ENCODE results near the gene FADD.

The FADD gene

GRCh38 chr11:70206226-70206981 lies 3.3 kb downstream of the FADD start:
- DNase-seq (ENCODE audit: low spot score) = no peak

GRCh38 chr11:70206982-70207376 lies 3.9 kb downstream of the FADD start:
- DNase-seq (ENCODE audit: low spot score) = no peak
- no peak for TF ChIP-seq CTCF (IDR thresholded peaks at IDR 0.05)
- no peak overlapping the region for H3K4me3 ChIP-seq
- no peak overlapping the region for H3K27ac ChIP-seq

More at GRCh38 chr11:70206226-70206981, 3.3 kb downstream of the FADD start:
- TF ChIP-seq CTCF (IDR thresholded peaks at IDR 0.05) = no peak
- no peak overlapping the region for H3K4me3 ChIP-seq
- H3K27ac ChIP-seq = no peak overlapping the region

GRCh38 chr11:70207531-70208131 lies 4.5 kb downstream of the FADD start:
- no peak overlapping the region for H3K27ac ChIP-seq
- TF ChIP-seq CTCF (IDR thresholded peaks at IDR 0.05) = no peak

GRCh38 chr11:70209391-70209912 lies 6.4 kb downstream of the FADD start:
- no peak overlapping the region for H3K27ac ChIP-seq
- no peak overlapping the region for H3K4me3 ChIP-seq
- DNase-seq (ENCODE audit: low spot score) = no peak
- no peak for TF ChIP-seq CTCF (IDR thresholded peaks at IDR 0.05)

More at GRCh38 chr11:70207531-70208131, 4.5 kb downstream of the FADD start:
- no peak overlapping the region for H3K4me3 ChIP-seq
- DNase-seq (ENCODE audit: low spot score) = no peak

GRCh38 chr11:70210051-70210501 lies 7.0 kb downstream of the FADD start:
- Histone ChIP-seq H3K27ac (no peak overlapping the region), H3K4me3 (no peak overlapping the region)
- no peak for TF ChIP-seq CTCF (IDR thresholded peaks at IDR 0.05)
- no peak for DNase-seq (ENCODE audit: low spot score)

- no peak overlapping the region for H3K4me3 ChIP-seq
- no peak for TF ChIP-seq CTCF (IDR thresholded peaks at IDR 0.05)
- DNase-seq (ENCODE audit: low spot score) = no peak
- H3K27ac ChIP-seq = no peak overlapping the region
Measured at GRCh38 chr11:70210530-70210929, 7.4 kb downstream of the FADD start.
